Stimulated activated CD4-positive, alpha-beta T cell treated with anti-CD3 and anti-CD28 coated beads, Interleukin-1b, Interleukin-23, amount 100 ng/mL, for 48 hours (primary cell): ENCODE results near the gene BCAP31.
"Not testable (repeated sequence)": the region's sequence is repeated elsewhere in the genome, so short reads cannot be mapped to it uniquely, and the experiment has no call there.

Experiments used
- DNase-seq: peaks from one replicate; pipeline ENCODE4 v3.0.0-alpha.2; 2020

Gene BCAP31

DNA sequence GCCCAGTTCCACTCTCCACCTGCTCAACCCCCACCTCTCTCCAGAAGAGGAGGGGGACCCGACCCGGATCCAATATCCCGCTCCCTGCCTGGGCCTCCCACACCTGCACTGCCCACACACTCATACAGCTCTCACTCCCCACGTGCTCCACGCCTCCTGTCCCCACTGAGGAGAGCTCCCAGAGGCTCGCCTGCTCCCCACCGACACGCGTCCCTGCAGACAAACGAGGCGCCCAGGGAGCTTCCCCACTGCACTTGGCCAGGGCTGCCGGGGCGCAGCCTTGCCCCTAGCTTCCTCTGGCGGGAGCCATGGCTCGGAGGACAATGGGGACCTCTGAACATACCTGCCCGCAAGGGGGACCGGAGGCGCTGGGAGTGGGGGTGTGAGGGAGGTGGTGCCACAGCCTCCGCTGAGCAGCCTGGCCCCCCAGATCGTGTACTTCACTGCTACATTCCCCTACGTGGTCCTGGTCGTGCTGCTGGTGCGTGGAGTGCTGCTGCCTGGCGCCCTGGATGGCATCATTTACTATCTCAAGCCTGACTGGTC lies 31.5 kb downstream of the BCAP31 start:
- DNase-seq: no peak

DNA sequence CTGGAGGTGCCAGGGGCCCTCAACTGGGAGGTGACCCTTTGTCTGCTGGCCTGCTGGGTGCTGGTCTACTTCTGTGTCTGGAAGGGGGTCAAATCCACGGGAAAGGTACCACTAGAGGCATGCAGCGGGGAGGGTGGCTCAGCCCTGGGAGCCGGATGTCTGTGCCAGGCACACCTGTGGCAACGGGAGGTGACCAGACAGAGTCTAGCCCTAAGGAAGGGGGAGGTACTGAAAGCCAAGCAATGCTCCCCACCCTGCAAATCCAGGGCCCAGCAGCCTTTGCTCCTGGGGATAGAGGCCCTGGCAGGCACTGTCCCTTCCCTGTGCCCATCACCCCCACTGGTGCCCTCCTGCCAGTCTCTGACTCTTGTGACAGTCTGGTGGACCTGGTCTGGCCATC lies 32.2 kb downstream of the BCAP31 start:
- DNase-seq: no peak

DNA sequence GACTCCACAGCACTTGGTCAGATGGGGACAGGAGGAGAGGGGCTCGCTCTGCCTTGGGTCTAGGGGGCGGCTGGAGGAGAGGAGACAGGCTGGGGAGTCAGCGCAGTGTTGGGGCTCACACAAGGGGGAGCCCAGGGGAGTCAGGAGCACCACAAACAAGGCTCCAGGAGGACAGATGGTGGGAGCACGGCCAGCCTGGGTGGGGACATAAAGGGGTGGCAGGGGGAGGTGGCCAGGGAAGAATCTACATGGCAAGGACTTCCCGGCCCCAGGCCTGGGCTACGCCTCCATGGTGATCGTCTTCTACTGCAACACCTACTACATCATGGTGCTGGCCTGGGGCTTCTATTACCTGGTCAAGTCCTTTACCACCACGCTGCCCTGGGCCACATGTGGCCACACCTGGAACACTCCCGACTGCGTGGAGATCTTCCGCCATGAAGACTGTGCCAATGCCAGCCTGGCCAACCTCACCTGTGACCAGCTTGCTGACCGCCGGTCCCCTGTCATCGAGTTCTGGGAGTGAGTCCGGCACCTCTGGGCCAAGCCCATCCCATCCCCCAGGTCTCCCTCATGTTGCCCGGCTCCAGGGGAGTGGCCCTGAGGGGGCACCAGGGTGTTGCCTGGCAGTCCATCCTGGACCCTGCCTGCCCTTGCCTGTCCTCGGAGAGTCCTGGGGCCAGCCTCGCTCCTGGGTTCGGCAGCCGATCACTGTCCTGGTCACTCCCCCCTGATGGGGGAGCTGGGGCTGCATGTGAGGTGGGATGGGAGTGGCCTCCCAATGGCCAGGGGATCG lies 33.0 kb downstream of the BCAP31 start:
- not testable (repeated sequence) for DNase-seq

DNA sequence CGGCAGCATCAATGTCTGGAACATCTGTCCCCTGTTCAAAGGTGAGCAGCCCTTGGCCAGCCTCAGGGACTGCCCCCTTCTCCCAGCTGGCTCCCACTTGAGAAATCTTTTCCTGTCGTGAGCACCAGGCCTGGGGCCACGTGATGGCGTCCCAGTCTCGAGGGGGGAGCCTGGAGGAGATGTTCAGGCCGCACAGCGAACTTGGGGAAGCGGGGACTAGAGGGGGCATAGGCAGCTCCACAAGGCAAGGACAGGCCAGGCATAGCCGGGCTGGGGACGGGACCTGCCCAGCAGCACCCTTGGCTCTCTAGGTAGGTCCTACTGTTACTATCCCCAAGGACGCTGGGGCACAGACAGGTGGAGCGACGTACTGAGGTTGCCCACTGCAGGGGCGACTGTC lies 33.7 kb downstream of the BCAP31 start:
- no peak for DNase-seq

DNA sequence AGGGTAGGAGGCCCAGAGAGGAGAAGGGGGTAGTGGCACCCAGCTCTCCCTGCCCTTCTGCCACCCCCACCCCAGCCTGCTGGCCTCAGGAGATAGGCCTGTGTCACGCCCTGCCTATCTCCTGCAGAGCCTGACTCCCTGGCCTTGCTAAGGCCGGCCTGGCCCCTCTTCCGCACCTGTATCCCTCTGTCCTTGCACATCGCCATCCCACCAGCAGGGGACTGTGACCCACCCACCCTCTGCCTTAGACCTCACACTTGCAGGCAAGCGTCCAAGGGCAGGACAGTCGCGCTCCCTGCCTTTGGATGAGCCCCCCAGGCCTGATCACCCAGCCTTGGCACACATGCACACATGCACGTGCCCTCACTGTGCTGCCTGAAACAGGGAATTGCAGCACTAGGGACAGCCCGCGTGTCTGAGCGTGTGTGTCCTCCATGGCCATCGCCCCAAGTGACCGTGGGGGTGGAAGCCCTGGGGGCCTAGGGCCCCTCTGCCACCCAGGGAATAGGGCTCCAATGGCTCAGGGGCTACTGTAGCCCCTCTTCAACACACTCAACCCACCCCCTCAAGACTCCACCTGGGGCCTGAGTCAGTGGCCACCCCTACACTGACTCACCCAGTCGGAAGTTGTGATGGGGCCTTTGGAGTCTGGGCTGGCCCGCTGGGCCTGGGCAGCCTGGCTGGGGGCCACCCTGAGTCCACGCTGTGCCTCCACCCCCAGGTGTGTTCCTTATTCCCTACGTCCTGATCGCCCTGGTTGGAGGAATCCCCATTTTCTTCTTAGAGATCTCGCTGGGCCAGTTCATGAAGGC lies 34.3 kb downstream of the BCAP31 start:
- no peak for DNase-seq

DNA sequence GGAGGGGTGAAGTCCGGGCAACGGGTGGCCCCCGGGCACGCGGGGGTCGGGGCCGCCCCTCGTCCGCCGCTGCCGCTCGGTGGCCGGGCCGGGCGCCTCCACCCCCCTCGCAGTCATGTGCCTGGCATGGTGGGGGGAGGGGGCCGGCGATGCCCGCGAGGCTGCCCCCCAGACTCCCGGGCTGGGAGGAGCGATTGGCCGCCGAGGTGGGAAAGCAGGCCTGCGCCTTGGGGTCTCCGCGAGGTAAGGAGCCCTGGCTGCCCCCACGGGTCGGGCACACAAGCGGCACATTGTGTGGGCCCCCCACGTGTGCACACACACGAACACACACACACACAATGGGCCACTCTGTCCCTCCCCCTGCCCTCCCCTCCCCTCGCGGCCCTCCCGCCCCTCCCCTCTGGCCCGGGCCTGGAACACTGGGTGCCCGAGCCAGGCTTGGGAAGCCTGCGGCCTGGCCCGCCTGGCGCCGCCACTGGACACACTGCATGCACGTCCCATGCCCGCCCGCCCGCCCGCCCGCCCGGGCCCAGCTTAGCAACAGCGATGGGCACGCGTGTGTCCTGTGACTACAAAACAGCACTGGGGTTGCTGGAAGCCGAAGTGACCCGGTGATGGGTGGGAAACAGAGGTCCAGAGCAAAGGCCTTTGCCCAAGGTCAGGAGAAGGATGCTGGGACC lies 35.1 kb downstream of the BCAP31 start:
- no peak for DNase-seq

DNA sequence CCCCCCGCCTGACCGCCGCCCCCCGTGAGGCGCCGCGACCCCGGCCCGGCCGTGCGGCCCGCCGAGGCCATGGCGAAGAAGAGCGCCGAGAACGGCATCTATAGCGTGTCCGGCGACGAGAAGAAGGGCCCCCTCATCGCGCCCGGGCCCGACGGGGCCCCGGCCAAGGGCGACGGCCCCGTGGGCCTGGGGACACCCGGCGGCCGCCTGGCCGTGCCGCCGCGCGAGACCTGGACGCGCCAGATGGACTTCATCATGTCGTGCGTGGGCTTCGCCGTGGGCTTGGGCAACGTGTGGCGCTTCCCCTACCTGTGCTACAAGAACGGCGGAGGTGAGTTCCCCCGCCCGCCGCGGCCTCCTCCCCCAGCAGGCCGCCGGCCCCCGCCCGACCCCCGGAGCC lies 35.7 kb downstream of the BCAP31 start:
- DNase-seq: no peak

DNA sequence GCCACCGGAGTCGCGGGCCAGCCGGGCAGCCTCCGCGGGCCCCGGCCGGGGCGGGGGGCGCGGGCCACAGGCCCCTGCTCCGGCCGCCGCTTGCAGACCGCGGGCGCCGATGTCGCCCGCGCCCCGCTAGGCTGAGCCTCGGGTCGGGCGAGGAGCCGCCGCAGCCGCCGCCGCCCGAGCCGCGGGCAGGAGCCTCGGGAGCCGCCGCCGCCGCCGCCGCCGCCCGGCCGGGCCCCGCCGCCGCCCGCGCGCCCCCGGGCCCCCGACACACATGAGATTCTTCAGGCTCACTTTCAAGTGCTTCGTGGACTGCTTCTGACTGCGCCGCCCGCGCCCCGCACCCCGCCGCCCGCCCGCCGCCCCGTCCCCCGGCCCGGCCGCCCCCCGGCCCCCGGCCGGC lies 36.1 kb downstream of the BCAP31 start:
- no peak for DNase-seq

DNA sequence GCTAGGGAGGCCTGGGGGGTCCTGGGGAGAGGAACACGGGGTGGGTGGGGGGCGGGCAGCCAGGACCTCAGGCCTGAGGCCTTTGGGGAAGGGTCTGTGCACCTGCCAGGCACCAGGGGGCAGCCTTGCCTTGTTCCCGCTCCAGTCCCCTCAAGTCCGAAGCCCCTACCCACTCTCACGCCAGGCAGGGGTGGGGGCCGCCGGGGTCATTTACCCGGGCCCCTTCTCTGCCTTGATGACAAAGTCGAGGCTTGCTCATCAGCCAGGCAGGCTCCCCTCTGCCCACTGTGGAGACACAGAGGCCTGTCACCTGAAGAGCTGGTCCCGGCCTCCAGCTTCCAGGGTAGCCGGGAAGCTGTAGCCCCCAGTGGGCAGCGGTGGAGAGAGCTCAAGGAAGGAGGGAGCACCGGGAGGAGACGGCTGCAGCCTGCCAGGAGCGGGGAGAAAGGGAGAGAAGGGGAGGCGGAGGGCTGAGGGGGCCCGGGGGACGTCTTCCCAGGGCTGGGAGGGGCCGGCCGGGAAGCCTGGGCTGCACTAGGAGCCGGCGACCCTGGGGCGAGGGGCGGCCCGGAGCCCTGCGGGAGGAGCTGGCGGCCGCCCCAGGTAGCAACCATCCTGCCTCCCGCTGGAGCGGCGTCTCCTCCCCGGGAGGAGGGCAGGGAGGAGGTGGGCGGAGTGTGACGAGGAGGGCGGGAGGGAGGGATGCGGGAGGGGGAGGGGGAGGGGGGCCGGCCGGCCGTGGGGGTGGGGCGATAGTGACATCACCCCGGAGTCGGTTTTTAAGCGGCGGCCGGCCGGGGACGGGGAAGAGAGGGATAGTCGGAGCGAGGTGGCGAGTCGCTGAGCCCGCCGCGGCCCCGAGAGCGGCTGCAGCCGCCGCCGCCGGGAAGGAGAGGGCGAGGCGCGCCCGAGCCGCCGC lies 36.8 kb downstream of the BCAP31 start, which contains the start of gene SLC6A8:
SLC6A8 (plus strand) TSS at position 806 of the 919 bp plus-strand sequence. CDS start 649 bp downstream, outside the sequence.
- DNase-seq: no peak

DNA sequence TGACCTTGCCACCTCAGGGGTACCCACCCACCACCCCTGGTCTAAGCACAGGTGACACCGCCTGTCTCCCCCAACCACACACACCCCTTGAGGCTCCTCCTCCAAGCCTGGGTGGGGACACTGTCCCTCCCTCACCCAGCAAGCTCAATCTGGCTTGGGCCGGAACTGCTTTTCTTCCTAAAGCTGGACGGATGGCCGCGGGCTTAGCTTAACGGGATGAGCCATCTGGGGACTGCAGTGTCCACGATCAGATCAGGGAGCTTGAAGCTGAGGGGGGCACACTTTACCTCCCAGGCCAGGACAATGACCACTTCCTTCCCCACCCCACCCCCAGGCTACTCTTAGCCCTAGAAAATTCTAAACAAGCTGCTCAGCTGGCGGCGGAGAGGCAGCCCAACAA lies 37.5 kb downstream of the BCAP31 start:
- DNase-seq: no peak

DNA sequence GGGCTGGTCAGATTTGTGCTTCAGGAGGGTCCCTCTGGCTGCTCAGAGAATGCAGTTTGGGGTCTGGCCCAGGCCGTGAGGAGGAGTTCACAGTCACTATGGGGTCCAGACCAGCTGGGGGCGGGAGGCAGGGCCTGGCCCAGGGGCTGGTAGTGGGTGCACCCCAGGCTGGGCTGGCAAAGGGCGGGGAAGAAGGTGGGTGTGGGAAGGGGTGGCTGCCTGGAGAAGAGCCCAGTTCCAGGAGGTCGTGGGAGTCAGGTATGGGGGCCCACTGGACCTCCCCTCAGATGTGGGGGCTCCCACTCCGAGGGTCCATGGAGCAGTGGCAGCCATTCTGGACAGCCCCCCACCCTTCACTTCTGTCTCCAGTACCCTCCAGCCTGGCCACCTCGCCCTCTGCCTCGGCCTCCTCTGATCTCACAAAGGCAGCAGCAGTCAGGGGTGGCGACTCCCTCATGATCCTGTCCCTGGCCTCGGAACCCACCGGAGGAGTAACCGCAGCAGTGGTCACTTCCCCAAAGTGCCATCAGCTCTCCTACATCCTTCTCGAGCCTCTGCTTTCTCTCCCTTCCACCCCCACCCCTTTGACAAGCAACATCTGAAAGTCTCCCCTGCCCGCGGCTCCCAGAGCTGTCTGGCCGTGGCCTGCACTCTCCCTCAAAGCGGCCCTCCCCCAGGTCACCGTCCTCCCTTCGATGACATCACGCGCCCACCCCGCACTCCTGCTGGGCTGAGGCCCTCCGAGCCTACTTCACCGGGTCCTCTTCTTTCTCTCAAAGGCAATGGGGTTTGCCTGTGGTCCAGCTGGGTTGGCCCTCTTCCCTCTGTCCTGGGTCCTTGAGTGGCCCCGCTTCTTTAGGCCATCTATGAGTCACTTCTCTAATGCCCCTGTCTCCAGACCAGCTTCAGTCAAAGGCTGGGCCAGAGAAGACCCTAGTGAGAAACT lies 38.2 kb downstream of the BCAP31 start:
- no peak for DNase-seq

DNA sequence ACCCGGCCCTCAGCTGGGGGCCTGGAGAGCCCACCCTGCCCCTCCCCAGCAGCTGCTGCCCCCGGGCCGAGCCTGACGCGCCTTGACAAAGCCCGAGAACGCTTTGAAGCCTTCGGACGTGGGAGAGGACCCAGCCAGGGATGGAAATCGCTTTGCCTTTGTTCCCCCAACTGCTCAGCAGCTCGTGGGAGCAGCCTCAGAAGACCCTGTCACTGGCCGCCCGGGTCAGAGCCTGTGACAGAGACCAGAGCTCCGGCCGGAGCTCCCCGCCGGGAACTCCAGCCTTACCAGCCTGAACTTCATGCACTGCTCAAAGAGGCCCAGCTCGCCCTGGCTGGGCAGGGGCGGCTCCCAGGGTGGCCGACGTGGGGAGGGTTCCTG lies 39.0 kb downstream of the BCAP31 start:
- DNase-seq: no peak

DNA sequence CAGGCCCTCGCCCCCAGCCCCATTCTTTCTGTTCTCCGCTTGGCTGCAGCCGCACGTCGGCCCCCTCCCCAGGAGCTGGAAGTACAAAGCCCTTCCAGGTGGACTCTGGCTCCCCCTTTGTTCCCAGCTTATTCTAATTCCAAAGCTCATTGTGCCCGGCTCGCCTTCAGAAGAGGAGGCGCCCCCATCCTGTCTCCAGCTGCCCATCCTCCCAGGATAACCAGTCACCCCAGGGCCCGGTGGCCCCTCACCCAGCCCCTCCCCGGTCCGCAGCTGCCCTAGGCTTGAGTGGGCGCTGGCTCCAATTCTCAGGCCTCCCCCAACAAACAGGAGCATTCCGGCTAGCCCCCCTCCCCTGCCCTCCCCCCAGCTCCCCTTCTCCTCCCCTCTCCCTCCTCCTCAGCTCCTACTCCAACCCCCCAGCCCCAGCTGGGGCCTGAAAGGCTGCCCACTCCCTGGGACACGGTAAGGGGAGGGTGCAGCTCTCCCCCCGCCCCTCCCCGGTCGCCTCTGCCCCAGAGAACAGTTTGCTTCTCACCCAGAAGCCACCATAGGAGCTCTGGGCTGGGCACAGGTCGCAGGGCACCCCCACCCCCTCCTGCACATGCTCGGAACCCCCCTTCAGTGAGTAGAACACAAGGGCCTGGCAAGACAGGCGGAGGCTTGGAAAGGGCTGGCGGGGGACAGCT lies 39.6 kb downstream of the BCAP31 start:
- no peak for DNase-seq

DNA sequence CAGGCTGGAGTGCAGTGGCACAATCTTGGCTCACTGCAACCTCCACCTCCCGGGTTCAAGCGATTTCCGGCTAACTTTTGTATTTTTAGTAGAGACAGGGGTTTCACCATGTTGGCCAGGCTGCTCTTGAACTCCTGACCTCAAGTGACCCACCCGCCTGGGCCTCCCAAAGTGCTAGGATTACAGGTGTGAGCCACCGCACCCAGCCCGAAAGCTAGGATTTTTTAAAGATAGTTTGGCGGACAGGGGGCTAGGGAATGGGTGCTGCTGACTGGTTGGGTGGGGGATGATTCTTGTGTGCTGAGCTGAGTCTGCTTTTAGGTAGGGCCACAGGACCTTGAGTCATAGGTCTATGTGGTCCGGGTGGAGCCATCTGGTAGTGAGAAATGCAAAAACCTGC lies 40.7 kb downstream of the BCAP31 start:
- not testable (repeated sequence) for DNase-seq

DNA sequence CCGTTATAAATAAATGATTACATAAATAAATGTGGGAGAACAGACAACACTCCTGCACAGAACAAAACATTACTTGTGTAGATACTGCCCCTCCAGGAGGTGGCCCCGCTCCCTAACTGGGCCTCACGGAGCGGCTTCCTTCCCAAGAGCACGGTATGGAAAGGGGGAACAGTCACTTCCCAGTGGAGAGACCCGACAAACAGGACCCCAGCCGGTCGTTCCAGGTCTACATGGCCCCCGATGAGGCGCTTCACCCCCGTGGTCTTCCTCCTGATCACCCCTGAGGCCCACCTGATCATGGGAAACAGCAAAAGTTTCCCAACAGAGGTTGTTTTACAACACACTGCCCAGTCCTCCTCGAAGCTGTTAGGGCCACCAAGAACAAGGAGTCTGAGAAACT lies 43.0 kb downstream of the BCAP31 start:
- DNase-seq: no peak

DNA sequence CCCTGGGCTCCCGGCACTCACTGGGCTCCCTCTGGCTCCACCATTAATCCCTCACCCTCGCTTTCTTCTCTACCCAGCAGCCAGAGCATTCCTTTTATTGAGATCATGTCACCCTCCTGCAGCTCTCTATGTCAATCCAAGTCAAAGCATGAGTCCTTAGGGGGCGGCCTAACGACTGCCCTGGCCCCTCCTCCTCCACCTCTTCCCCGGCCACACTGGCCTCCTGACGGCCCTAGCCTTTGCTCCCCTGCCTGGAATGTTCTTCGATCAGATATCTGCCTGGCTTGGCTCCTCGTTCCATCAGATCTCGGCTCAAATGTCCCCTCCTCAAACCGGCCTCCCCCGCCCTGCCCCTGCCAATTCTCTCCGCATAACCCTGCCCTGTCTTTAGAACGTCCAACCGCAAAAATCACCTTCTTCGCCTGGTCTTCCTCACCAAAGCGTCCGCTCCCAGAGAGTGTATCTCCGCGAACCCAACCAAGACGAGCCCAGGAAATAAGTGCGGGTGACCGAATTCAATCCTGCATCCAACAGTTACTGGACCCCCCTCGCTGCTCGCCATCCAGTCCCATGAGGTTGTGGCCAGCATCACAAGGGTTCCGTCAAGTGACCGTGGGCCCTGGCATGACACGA lies 49.9 kb downstream of the BCAP31 start:
- DNase-seq: no peak

DNA sequence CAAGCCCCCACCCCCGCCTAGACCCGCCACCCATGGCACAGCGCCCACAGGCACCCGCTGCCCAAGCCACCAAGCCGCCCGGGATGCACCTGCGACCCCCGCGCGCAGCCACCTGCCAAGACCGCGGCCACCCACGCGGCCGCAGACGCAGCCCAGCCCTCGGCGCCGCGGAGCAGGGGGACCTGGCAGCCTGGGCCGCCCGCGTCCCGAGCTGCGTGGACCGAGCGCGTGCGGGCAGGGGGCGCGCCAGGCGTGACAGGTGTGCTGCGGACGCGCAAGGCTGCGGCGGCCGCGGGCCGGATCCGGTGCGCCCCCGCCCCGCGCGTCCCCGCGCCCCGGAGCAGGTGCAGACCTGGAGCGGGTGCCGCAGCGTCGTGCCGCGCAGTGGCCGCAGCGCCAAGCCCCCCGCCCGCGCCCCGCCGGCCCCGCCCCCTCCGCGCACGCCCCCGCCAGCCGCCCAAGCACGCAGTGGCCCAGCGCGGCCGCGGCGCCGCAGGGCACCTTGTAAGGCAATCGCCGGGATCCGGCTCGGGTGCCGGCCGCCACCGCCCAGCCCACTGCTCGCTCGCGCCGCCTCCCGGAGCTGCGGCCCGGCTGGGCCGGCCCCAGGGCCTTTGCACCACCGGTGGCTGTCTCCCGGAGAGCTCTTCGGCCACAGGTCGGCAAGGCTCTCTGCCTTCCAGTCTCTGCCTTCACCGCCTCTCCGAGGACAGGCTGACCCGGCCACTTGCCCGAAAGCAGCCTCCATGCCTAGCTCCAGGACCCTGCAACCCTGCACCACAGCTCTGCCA lies 50.6 kb downstream of the BCAP31 start, which contains the start of gene PNCK:
PNCK (minus strand) TSS at position 386 of the 791 bp plus-strand sequence. CDS start 737 bp downstream, outside the sequence.
- no peak for DNase-seq

DNA sequence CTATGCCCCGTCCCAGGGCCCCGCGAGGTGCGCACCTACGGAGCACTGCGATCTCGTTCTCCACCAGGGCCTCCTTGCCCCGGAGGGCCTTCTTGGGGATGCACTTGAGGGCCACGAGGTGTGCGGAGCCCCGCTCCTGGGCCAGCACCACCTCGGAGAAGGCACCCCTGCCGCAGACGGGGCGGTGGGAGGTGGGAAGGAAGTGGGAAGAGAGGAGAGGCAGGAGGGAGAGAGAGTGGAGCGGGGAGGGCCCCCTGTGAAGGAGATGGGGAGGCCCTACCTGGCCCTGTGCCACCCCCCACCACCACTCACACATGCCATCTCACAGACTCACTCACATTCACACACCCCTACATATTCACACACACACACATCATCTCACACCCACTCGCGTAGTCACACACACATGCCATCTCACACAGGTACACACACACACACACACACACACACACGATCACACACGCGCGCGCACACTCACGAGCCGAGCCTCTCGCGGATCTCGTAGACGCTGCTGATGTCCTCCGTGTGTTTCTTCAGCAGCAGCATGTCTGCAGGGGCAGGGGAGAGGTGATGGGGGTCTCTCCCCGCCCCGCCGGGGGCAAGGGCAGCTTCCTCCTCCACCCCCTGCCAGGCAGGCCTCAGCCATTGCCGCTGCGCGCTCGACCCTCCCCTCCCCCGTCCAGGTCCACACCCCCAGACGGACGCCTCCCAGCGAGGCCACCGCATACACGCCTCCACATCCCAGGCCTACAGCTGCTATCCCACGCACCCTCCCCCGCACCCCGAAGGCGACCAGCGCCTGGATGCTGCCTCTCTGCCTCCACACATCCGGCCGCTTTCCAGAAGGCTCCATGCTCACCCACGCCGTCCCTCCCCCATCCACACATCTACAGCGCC lies 51.4 kb downstream of the BCAP31 start:
- DNase-seq: no peak
